GM10248 (cell line): ENCODE data around the gene LYZL6.

ENCODE experiments used
- CTCF ChIA-PET: fragments of 300-600 bp; sonication (Branson Sonifier 250); formaldehyde crosslinking; extraction: SDS; loops from one replicate; lab custom pipeline; 2021; ENCODE audit warnings: antibody characterized with exemption; lab: Yijun Ruan, JAX
- POLR2A ChIA-PET: fragments of 350-650 bp; sonication (Branson Sonifier 250); formaldehyde crosslinking; extraction: SDS; loops from one replicate; lab custom pipeline; 2020; ENCODE audit warnings: antibody characterized with exemption; lab: Yijun Ruan, JAX
- DNase-seq: peaks from one replicate; pipeline ENCODE4 v3.0.0; 2012; ENCODE audit errors: extremely low spot score
- CTCF ChIP-seq: IDR thresholded peaks from 2 replicates; pipeline ENCODE4 v1.5.1; 2012; ENCODE audit warnings: mild to moderate bottlenecking, low read depth; ENCODE audit errors: extremely low read depth, missing control alignments, control extremely low read depth

LYZL6 gene

GRCh38 chr17:35913609-35914008 lies 29.9 kb downstream of the LYZL6 start:
- CTCF ChIA-PET, result interaction anchor here (1.0 to 3.2 kb wide), 3 partner anchors 8 to 37 kb away, joined by 3 to 13 read pairs (median 5); partner anchors contain the start of gene RDM1
- POLR2A ChIA-PET, result no interaction called here
- no peak for TF ChIP-seq CTCF

GRCh38 chr17:35912942-35913341 lies 30.6 kb downstream of the LYZL6 start:
- no peak for DNase-seq
- ChIA-PET CTCF (no interaction called here), POLR2A (no interaction called here)
- TF ChIP-seq CTCF, result no peak

More at GRCh38 chr17:35913609-35914008, 29.9 kb downstream of the LYZL6 start:
- DNase-seq, result no peak

- DNase-seq, result no peak
- CTCF ChIA-PET, result interaction anchor here (0.8 to 2.3 kb wide), 6 partner anchors 9 to 148 kb away, joined by 3 to 5 read pairs (median 3); no protein-coding TSS in a partner anchor
- no peak for TF ChIP-seq CTCF
- POLR2A ChIA-PET, result no interaction called here
Observed at GRCh38 chr17:35912339-35912912, 31.1 kb downstream of the LYZL6 start.

GRCh38 chr17:35909408-35909807 lies 34.1 kb downstream of the LYZL6 start:
- CTCF ChIA-PET, result interaction anchor here (1.2 to 1.4 kb wide), 2 partner anchors 22 to 146 kb away, joined by 3 to 4 read pairs; no protein-coding TSS in a partner anchor
- POLR2A ChIA-PET, result no interaction called here
- no peak for DNase-seq
- TF ChIP-seq CTCF, result no peak

GRCh38 chr17:35907691-35908090 lies 35.8 kb downstream of the LYZL6 start:
- ChIA-PET POLR2A (no interaction called here), CTCF (interaction anchor here (0.9 to 3.1 kb wide), 3 partner anchors 7 to 58 kb away, joined by 3 to 13 read pairs (median 3); no protein-coding TSS in a partner anchor)
- no peak for DNase-seq

More at GRCh38 chr17:35907691-35908090, 35.8 kb downstream of the LYZL6 start:
- TF ChIP-seq CTCF, result no peak
